ENCODE measurements around the gene EMP2. TPM values are rescaled to one million over a fixed set of nuclear protein-coding genes. Genes with fewer than 3 reads are reported as not detected.

The EMP2 gene
- total RNA-seq, 1 experiment from 2014 or later: 14.4 TPM

DNA sequence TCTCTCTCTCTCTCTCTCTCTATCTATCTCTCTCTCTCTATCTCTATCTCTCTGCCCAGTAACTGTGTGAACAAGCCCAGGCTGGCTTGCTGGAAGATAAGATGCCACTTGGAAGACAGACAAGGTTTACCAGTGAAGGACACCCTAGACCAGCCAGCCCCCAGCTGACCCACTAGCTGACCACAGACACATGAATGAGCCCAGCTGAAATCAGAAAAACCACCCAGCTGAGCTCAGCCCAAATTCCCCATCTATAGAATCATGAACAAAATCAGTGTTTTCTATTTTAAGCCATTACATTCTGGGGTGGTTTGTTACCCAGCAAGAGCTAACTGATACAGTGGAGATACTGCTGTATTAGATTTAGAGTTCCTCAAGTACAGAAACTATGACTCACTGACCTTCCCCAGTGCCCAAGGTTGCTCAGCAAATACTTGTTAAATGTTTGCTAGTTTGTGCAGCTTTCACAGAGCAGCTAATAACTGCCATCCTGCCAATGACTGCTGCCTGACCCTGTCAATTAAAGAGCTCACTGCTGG, 18.0 kb downstream of the EMP2 start:
- TF ChIP-seq, protein P1, sequence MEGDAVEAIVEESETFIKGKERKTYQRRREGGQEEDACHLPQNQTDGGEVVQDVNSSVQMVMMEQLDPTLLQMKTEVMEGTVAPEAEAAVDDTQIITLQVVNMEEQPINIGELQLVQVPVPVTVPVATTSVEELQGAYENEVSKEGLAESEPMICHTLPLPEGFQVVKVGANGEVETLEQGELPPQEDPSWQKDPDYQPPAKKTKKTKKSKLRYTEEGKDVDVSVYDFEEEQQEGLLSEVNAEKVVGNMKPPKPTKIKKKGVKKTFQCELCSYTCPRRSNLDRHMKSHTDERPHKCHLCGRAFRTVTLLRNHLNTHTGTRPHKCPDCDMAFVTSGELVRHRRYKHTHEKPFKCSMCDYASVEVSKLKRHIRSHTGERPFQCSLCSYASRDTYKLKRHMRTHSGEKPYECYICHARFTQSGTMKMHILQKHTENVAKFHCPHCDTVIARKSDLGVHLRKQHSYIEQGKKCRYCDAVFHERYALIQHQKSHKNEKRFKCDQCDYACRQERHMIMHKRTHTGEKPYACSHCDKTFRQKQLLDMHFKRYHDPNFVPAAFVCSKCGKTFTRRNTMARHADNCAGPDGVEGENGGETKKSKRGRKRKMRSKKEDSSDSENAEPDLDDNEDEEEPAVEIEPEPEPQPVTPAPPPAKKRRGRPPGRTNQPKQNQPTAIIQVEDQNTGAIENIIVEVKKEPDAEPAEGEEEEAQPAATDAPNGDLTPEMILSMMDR (conservative IDR thresholded peaks at IDR 0.05): no peak
- Mint-ChIP-seq H3K4me1 (peaks cover 0 to 1% of the 10 kb centered on the region in 2 experiments; a peak in 2 of 4 replicates), H3K27me3 (ENCODE audit: low read depth) (no peaks in the 10 kb centered on the region; the same call in 1 of the 2 replicates)

More for the DNA sequence above, 18.0 kb downstream of the EMP2 start:
- no peak overlapping the region for H2BK15ac ChIP-seq (ENCODE audit: low read depth, low read length)
- H3K18ac ChIP-seq (ENCODE audit: insufficient read length, low read depth, low read length): no peak overlapping the region
- no peaks in the 10 kb centered on the region for H3K27me3 ChIP-seq (ENCODE audit: insufficient read depth, low read length)
- H3K4me3 Mint-ChIP-seq: no peak overlapping the region
- H4K91ac ChIP-seq (ENCODE audit: insufficient read length, low read depth, low read length): no peak overlapping the region
- no peak overlapping the region for H2AK5ac ChIP-seq (ENCODE audit: insufficient read length, low read length)
- H3K56ac ChIP-seq (ENCODE audit: insufficient read length, low read depth, low read length): no peak overlapping the region
- no peaks in the 10 kb centered on the region for H3K23me2 ChIP-seq (ENCODE audit: insufficient read length, low read depth, low read length, poor library complexity, severe bottlenecking)
- peaks cover 33% of the 10 kb centered on the region in 2 experiments for H3K9me3 Mint-ChIP-seq
- H3K79me2 ChIP-seq (ENCODE audit: insufficient read depth, low read length): peaks cover 3% of the 10 kb centered on the region; the same call in 1 of the 2 replicates
- H3K27ac Mint-ChIP-seq: no peak overlapping the region
- H4K8ac ChIP-seq (replicated peaks; ENCODE audit: insufficient read length, low read depth, low read length): no peak overlapping the region
- H3K27ac ChIP-seq (ENCODE audit: insufficient read length, low read depth, low read length): no peak overlapping the region
- H3K4me1 ChIP-seq (ENCODE audit: insufficient read depth, low read length): no peaks in the 10 kb centered on the region
- no peak overlapping the region for H3K4ac ChIP-seq (ENCODE audit: low read depth, low read length)
- no peak overlapping the region for H2AFZ ChIP-seq (ENCODE audit: low read length)
- H2BK12ac ChIP-seq (ENCODE audit: insufficient read length, low read depth, low read length): no peak overlapping the region
- no peak overlapping the region for H4K5ac ChIP-seq (ENCODE audit: insufficient read length, low read depth, low read length)
- no peaks in the 10 kb centered on the region for H3K9me3 ChIP-seq (ENCODE audit: control insufficient read depth, low read depth, low read length)
- no peak overlapping the region for H2BK120ac ChIP-seq (ENCODE audit: low read depth, low read length, poor library complexity, severe bottlenecking)
- H3K9ac ChIP-seq (ENCODE audit: extremely low read depth, insufficient read length, low read length): no peak overlapping the region
- H2BK20ac ChIP-seq (ENCODE audit: low read depth, low read length, poor library complexity, severe bottlenecking): no peak overlapping the region
- no peak overlapping the region for H2BK5ac ChIP-seq (ENCODE audit: insufficient read length, low read length)
- peaks cover 10 to 28% (median 21%) of the 10 kb centered on the region in 3 experiments for H3K36me3 Mint-ChIP-seq (ENCODE audit: insufficient read depth in 1 of 3, low read depth in 3 of 3)
- no peaks in the 10 kb centered on the region for H3K79me1 ChIP-seq (ENCODE audit: insufficient read depth, low read depth, low read length, poor library complexity, severe bottlenecking)
- no peak overlapping the region for H3K23ac ChIP-seq (ENCODE audit: insufficient read length, low read depth, low read length)
- H4K20me1 ChIP-seq (ENCODE audit: control insufficient read depth, insufficient read depth, insufficient read length): no peaks in the 10 kb centered on the region
- H3K4me2 ChIP-seq (ENCODE audit: insufficient read depth, insufficient read length, low read length): no peak overlapping the region
- no peak overlapping the region for H3T11ph ChIP-seq (ENCODE audit: low read length)
- DNase-seq: no peak
- no peak overlapping the region for H3K14ac ChIP-seq (ENCODE audit: insufficient read depth, low read length)

All from H9 (cell line).